Endothelial cell of umbilical vein (primary cell): ENCODE measurements around the gene ZNF775.

ENCODE experiments used
- CTCF ChIP-seq, 2 donors: IDR thresholded peaks; 1 replicate in 1 of 2; 2 replicates in 1 of 2; pipeline ENCODE4 v1.5.1; 2011; ENCODE audit warnings: low read length in 2 of 2, mild to moderate bottlenecking in 2 of 2, moderate library complexity in 2 of 2, control low read depth in 1 of 2, inconsistent platforms in 1 of 2, low read depth in 1 of 2; ENCODE audit not compliant: insufficient read depth in 1 of 2; ENCODE audit errors: extremely low read depth in 1 of 2
- EZH2 ChIP-seq: IDR thresholded peaks from 2 replicates; pipeline ENCODE4 v1.6.1; 2012; ENCODE audit warnings: borderline replicate concordance, low read depth, mild to moderate bottlenecking, moderate library complexity, low read length, inconsistent platforms; ENCODE audit not compliant: severe bottlenecking
- POLR2A ChIP-seq: IDR thresholded peaks from 2 replicates; pipeline ENCODE4 v1.6.1; 2012; ENCODE audit warnings: low read depth, mild to moderate bottlenecking, control low read depth, low read length
- POLR2AphosphoS5 ChIP-seq: IDR thresholded peaks from 2 replicates; pipeline ENCODE4 v1.6.1; 2012; ENCODE audit warnings: low read depth, mild to moderate bottlenecking, control low read depth, low read length, moderate library complexity; ENCODE audit not compliant: insufficient read depth

- TF ChIP-seq CTCF (IDR thresholded peaks at IDR 0.05; ENCODE audit: extremely low read depth in 1 of 2, insufficient read depth in 1 of 2, low read depth in 1 of 2, low read length in 2 of 2) (no peak), EZH2 (no peak), POLR2A (no peak), POLR2AphosphoS5 (no peak)
Measured at GRCh38 chr7:150435047-150435389, 55.9 kb downstream of the ZNF775 start.
